Sigmoid colon (tissue), 4 donors: Measurements from ENCODE around the gene CABLES1.

Experiments
- CTCF ChIP-seq, 4 experiments: fragments of 450-650 bp in 3 of 4; fragments of 200-600 bp in 1 of 4; IDR thresholded peaks; one replicate each; pipeline ENCODE4 v1.5.1; 2016 to 2019; ENCODE audit warnings: antibody characterized with exemption in 4 of 4, mild to moderate bottlenecking in 3 of 4, moderate library complexity in 2 of 4
- EP300 ChIP-seq, 4 donors: sonication (generic); formaldehyde crosslinking; IDR thresholded peaks; one replicate each; pipeline ENCODE4 v1.6.1; 2017; ENCODE audit warnings: antibody characterized with exemption in 4 of 4
- POLR2A ChIP-seq, 2 donors: fragments of 450-650 bp; IDR thresholded peaks; one replicate each; pipeline ENCODE4 v1.6.1; 2016; ENCODE audit warnings: antibody characterized with exemption in 2 of 2, mild to moderate bottlenecking in 2 of 2, moderate library complexity in 2 of 2
- POLR2AphosphoS5 ChIP-seq, 4 donors: sonication (generic); formaldehyde crosslinking; IDR thresholded peaks; one replicate each; pipeline ENCODE4 v1.6.1; 2017; ENCODE audit warnings: antibody characterized with exemption in 4 of 4

GRCh38 chr18:23273443-23273966 is 138.2 kb downstream of the CABLES1 start:
- TF ChIP-seq EP300 (IDR thresholded peaks at IDR 0.05), result no peak
- TF ChIP-seq POLR2AphosphoS5 (IDR thresholded peaks at IDR 0.05), result no peak
- TF ChIP-seq CTCF (IDR thresholded peaks at IDR 0.05), result no peak
- TF ChIP-seq POLR2A (IDR thresholded peaks at IDR 0.05), result no peak
